BLaER1 (cell line): ENCODE data around the gene P4HB.
A peak's percentile ranks its signal among the peaks of the same experiment; 100 is the strongest.

Source experiments
- H3K27ac ChIP-seq: shearing (Covaris generic); formaldehyde crosslinking; 2 replicates; pipeline ENCODE4 v1.8.1; 2022
- H3K27me3 ChIP-seq: shearing (Covaris generic); formaldehyde crosslinking; 2 replicates; pipeline ENCODE4 v1.8.1; 2022
- H3K36me3 ChIP-seq: shearing (Covaris generic); formaldehyde crosslinking; 2 replicates; pipeline ENCODE4 v1.8.1; 2022
- H3K4me1 ChIP-seq: shearing (Covaris generic); formaldehyde crosslinking; 2 replicates; pipeline ENCODE4 v1.8.1; 2022
- H3K4me2 ChIP-seq: shearing (Covaris generic); formaldehyde crosslinking; 2 replicates; pipeline ENCODE4 v1.8.1; 2022
- H3K4me3 ChIP-seq: shearing (Covaris generic); formaldehyde crosslinking; 2 replicates; pipeline ENCODE4 v1.8.1; 2022
- H3K9ac ChIP-seq: shearing (Covaris generic); formaldehyde crosslinking; 2 replicates; pipeline ENCODE4 v1.8.1; 2022
- H3K9me3 ChIP-seq: shearing (Covaris generic); formaldehyde crosslinking; 2 replicates; pipeline ENCODE4 v1.8.1; 2022
- H4K20me1 ChIP-seq: shearing (Covaris generic); formaldehyde crosslinking; 2 replicates; pipeline ENCODE4 v1.8.1; 2022
- Cebpa-rat ChIP-seq: shearing (Covaris generic); IDR thresholded peaks from 2 replicates; pipeline ENCODE4 v1.8.1; 2022

The P4HB gene

DNA sequence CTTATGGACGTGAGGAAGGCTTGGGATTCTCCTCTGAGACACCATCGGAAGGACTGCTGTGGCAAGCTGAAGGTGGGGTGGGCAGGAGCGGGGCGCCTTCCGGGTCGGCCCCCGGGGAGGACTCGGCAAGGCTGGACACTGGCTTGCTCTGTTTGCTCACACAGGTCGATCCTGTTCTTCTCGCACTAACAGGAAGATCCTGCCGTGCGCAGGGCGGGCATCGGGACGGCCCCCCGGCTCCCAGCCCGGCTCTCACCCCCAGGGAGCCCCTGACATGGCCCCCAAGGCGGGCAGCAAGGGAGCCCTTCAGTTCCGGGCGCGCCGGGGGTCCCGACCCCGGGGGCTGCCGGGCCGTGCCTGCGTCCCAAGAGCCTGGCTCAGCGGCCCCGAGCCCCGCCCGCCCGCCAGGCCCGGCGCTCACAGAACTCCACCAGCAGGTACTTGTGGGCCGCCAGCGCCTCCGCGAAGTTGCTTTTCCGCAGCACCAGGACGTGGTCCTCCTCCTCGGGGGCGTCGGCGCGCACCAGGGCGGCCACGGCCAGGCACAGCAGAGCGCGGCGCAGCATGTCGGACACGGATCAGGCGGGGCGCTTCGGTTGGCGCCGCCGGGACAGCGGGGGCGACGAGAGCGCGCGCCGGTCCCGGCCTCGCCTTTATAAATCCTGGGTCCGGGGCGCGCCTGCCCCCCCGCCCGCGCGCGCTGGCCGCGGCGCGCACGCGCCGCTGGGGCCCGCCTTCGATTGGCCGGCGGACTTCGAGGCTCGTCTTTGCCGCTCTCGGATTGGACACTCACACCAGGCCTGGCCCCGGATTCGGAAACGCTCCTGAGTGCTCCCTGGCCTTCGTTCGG, at the start of gene P4HB:
TSS of gene P4HB (minus strand) at position 630 of the 850 bp plus-strand sequence. CDS start at position 566, 64 bp downstream.
- peak within 1 kb of the TSS; percentile 95 for H3K9ac ChIP-seq
- H3K36me3 ChIP-seq = peaks cover 73% of the 10 kb centered on the region
- H3K4me3 ChIP-seq = peak within 1 kb of the TSS; percentile 90
- no peaks in the 10 kb centered on the region for H3K9me3 ChIP-seq
- peaks cover 60% of the 10 kb centered on the region for H3K4me1 ChIP-seq
- H4K20me1 ChIP-seq = peaks cover 72% of the 10 kb centered on the region
- H3K27ac ChIP-seq = peak within 1 kb of the TSS; percentile 91
- no peaks in the 10 kb centered on the region for H3K27me3 ChIP-seq
- peak within 1 kb of the TSS; percentile 99 for H3K4me2 ChIP-seq
- no peak for TF ChIP-seq Cebpa-rat

DNA sequence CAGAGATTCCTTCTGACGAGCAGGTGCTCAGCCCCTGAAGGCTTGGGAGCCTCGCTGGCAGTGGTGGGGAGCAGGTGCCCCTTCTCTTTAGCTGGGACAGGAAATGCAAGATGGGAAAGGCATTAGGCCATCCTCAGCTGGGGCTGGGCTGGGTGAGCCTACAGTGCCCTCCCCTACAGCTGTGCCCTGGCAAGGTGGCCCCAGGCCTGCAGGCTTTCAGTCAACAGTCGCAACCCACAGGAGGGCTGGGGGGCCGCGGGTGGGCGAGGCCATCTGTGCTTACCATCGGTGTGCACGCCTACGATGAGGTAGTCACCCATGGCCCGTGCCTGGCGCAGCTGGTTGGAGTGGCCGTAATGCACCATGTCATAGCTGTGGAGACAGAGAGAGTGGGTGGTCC, 48.9 kb upstream of the P4HB start:
- Histone ChIP-seq H4K20me1 (peaks cover 77% of the 10 kb centered on the region), H3K9me3 (no peaks in the 10 kb centered on the region), H3K4me2 (peak overlapping the region; percentile 91), H3K27me3 (peaks cover 2% of the 10 kb centered on the region; the same call in 1 of the 2 replicates), H3K27ac (no peak overlapping the region), H3K4me3 (no peak overlapping the region), H3K9ac (peak overlapping the region; percentile 19; the same call in 1 of the 2 replicates), H3K4me1 (peaks cover 51% of the 10 kb centered on the region), H3K36me3 (peaks cover 78% of the 10 kb centered on the region)
- TF ChIP-seq Cebpa-rat = no peak

DNA sequence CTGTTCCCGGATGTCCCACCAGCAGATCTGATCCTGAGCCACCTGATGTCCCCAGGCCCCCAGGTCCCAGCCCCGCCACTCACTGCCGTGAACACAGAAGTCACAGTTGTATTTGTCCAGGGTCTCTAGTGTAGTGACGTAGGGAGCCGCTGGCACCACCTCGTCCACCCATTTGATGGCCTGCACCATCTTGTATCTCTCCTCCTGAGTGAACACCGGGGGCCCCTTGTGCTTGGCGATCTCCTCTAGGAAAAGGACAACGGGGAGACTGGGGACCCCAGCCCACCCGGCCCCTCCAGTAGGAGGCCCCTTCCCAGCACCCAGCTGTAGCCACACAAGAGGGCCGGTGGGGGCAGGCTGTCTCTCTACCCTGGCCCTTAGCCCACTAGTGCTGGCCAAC, 48.5 kb upstream of the P4HB start:
- Histone ChIP-seq H4K20me1 (peaks cover 77% of the 10 kb centered on the region), H3K9ac (peak overlapping the region; percentile 19; the same call in 1 of the 2 replicates), H3K4me1 (peaks cover 54% of the 10 kb centered on the region), H3K36me3 (peaks cover 78% of the 10 kb centered on the region), H3K27ac (no peak overlapping the region), H3K9me3 (no peaks in the 10 kb centered on the region), H3K27me3 (peaks cover 7% of the 10 kb centered on the region), H3K4me3 (no peak overlapping the region), H3K4me2 (no peak overlapping the region)
- no peak for TF ChIP-seq Cebpa-rat

DNA sequence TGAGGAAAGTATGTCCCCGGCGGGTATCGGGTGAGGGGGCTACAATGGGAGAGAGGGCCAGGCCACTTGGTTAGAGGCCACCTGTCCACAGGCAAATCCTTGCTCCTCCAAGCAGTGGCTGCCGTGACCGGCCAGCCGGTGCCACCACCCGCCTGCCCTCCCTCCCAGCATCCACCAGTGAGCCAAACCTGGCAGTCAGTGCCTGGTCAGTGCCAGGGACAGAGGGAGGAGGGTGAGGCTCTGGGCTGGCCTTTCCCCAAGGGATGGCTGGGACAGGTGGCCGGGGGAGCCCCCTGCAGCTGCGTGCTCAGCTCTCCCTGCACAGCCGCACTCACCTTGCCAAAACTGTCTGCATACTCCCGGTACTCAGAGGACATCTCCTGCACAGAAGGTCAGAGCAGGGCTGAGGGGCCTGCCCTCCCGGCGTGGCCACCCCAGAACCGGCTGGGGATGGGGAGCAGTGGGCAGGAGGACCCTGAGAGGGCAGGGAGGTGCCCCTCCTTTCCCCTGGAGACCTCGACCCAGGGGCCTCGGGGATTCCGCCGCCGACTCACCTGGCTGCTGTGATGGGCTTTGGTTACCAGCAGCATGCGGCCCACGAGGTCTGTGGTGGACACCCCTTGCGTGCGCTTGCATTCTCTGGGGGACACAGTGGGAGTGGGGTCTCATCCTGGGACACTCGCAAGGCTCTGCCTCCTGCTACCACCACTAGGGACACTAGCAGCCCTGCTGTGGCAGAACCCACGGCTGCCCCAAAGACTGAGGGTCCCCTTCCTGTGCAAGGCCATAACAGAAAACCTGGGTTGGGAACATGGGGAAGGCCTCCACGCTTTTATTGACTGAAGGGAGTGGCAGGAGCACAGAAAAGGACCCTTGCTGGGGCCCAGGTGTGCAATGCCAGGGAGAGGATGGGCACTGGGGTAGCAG, 47.1 kb upstream of the P4HB start:
- Histone ChIP-seq H3K4me3 (no peak overlapping the region), H3K27me3 (peaks cover 20% of the 10 kb centered on the region), H3K4me1 (peaks cover 68% of the 10 kb centered on the region), H4K20me1 (peaks cover 77% of the 10 kb centered on the region), H3K9me3 (no peaks in the 10 kb centered on the region), H3K9ac (peak overlapping the region; percentile 26; the same call in 1 of the 2 replicates), H3K27ac (no peak overlapping the region), H3K4me2 (no peak overlapping the region; the same call in 1 of the 2 replicates), H3K36me3 (peaks cover 78% of the 10 kb centered on the region)
- no peak for TF ChIP-seq Cebpa-rat

DNA sequence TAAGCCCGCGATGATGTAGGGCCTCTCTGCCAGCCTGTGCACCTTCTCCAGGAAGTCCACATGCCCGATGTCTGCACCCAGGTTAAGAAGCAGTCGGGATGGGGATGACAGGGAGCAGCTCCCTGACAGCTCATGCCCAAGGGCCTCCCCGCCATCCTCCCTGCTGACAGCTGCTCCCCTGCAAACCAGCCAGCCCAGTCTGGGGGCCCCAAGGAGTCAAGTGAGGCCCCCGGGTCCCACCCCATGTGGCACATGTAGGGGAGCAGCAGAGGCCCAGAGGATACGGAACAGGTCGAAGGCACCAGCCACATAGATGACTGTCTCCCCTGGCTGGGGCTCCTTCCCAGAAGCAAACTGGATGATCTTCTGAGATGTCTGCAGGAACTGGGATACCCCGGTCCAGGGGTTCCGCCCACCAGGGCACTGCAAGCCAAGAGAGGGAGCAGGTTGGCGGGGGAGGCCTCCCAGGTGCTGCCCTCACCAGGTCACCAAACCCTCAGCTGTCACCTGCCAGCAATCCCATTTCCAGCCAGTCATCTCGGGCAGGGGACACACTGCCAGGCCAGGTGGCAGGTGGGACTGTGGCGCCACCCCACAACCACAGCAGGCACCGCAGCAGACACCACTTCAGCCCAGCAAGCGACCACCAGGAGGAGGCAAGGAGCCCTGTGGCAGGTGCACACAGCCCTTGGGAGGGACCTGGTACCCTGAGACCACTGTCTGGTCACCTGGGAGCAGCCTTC, 46.3 kb upstream of the P4HB start:
- Histone ChIP-seq H3K27ac (no peak overlapping the region), H3K4me3 (no peak overlapping the region), H3K4me2 (no peak overlapping the region), H3K9ac (no peak overlapping the region), H3K27me3 (peaks cover 28% of the 10 kb centered on the region), H4K20me1 (peaks cover 77% of the 10 kb centered on the region), H3K36me3 (peaks cover 70% of the 10 kb centered on the region), H3K9me3 (no peaks in the 10 kb centered on the region), H3K4me1 (peaks cover 69% of the 10 kb centered on the region)
- TF ChIP-seq Cebpa-rat = no peak

DNA sequence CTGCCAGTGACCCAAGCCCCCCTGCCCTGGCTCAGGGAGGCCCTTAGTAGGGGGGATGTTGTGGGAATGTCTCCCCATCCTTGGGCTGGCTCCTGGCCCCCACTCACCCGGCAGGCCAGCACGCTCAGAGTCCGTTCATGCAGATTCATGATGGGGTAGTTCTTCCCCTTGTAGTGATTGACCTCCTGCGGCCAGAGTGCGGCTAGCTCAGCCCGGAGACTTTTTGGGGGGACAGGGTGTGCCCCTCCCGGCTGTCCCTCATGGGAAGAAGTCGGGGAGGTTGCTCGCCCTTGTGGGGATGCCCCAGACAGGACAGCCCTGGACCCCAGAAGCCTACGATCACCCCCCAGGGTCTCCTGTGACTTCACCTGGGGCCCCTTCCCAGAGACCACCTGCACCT, 45.7 kb upstream of the P4HB start:
- Histone ChIP-seq H3K9me3 (no peaks in the 10 kb centered on the region), H3K9ac (no peak overlapping the region), H3K36me3 (peaks cover 74% of the 10 kb centered on the region), H3K4me1 (peaks cover 67% of the 10 kb centered on the region), H3K27ac (no peak overlapping the region), H4K20me1 (peaks cover 81% of the 10 kb centered on the region), H3K27me3 (peaks cover 35% of the 10 kb centered on the region), H3K4me3 (no peak overlapping the region), H3K4me2 (no peak overlapping the region; the same call in 1 of the 2 replicates)
- no peak for TF ChIP-seq Cebpa-rat

DNA sequence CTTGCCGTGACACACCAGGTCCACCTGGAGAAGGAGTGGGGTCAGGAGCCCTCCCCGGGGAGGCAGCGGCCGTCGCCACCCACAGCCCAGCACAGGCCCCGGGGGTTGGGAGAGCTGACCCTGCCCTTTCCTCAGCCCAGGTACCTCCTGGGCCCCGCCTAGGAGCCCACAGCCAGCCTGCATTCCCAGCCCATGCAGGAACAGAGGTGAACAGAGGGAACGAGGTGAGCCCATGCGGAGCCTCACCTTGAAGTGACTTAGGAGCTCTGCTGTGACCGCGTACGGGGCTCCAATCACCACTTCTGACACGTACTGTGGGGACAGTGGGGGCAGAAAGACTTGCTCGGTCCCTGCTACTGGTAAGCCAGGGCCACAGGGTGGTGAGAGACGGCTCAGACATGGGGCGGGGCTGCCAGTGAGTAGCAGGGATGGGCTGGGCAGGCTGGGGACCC, 45.1 kb upstream of the P4HB start:
- H3K36me3 ChIP-seq = peaks cover 80% of the 10 kb centered on the region
- peaks cover 40% of the 10 kb centered on the region for H3K27me3 ChIP-seq
- H3K4me1 ChIP-seq = peaks cover 64% of the 10 kb centered on the region
- TF ChIP-seq Cebpa-rat = no peak
- no peak overlapping the region for H3K4me3 ChIP-seq
- H3K9ac ChIP-seq = no peak overlapping the region
- H4K20me1 ChIP-seq = peaks cover 81% of the 10 kb centered on the region
- no peaks in the 10 kb centered on the region for H3K9me3 ChIP-seq
- no peak overlapping the region for H3K27ac ChIP-seq
- peak overlapping the region; percentile 76 for H3K4me2 ChIP-seq

DNA sequence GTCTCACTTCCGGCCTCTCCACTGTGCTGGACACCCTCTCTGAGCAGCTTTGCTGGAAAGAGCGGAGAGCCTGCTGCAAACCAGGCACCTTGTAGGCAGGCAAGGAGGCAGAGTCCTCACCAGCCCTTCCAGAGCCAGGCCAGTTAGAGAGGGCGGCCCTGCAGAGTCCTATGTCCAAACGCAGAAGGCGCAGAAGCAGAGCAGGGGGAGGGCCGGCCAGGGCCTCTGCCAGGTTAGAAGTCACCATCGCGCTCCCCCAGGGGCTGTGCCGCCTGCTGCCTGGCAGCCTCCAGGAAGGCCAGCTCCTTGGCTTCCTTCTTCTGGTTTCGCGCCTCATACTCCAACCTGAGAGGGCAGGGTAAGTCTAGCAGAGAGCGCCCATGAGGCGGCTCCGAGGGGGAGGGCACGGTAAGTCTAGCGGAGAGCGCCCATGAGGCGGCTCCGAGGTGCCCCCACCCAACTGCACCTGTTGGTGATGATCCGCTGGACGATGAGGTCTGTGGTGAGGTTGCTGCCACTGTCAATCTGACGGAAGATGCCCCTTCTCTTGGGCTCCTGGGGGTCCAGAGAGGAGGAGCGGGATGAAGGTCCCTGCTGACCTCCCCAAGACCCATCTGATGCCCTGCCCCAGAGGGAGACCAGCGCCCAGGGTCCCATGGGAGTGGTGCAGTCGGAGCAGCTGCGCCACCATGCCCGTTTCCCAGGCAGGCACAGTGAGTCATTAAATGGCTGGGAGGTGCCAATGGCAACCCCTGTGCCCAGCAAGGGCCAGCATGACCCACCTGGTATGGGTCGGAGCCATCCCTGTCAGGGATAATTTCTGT, 44.5 kb upstream of the P4HB start:
- Histone ChIP-seq H3K4me3 (no peak overlapping the region), H3K27me3 (peaks cover 43% of the 10 kb centered on the region), H3K36me3 (peaks cover 86% of the 10 kb centered on the region), H3K4me2 (peak overlapping the region; percentile 76), H3K27ac (no peak overlapping the region), H3K4me1 (peaks cover 58% of the 10 kb centered on the region), H3K9ac (peak overlapping the region; percentile 14; the same call in 1 of the 2 replicates), H4K20me1 (peaks cover 81% of the 10 kb centered on the region), H3K9me3 (no peaks in the 10 kb centered on the region)
- no peak for TF ChIP-seq Cebpa-rat
